Cardiac muscle cell (in vitro differentiated cells and primary cell): ENCODE data around the gene TCP10L. TPM values are rescaled to one million over a fixed set of nuclear protein-coding genes. Genes with fewer than 3 reads are reported as not detected.

Experiments
- DNase-seq, 2 donors: peaks; one replicate each; pipeline versions ENCODE4 v3.0.0 to v3.0.0-alpha.2; 2010 to 2017; ENCODE audit warnings: low read depth in 1 of 2, low spot score in 1 of 2
- H3K27ac ChIP-seq: fragments of 200-600 bp; sonication (generic); 2 replicates; pipeline ENCODE4 v1.5.1; 2016
- H3K27me3 ChIP-seq: fragments of 200-600 bp; sonication (generic); 2 replicates; pipeline ENCODE4 v1.6.0; 2016; ENCODE audit warnings: control low read depth
- H3K36me3 ChIP-seq: fragments of 200-600 bp; sonication (generic); 2 replicates; pipeline ENCODE4 v1.5.1; 2016; ENCODE audit warnings: control low read depth
- H3K4me1 ChIP-seq: fragments of 200-600 bp; sonication (generic); 2 replicates; pipeline ENCODE4 v1.8.1; 2017; ENCODE audit warnings: low read depth, mild to moderate bottlenecking, mixed run types
- H3K4me3 ChIP-seq: fragments of 200-600 bp; sonication (generic); 2 replicates; pipeline ENCODE4 v1.5.1; 2016; ENCODE audit warnings: mild to moderate bottlenecking
- H3K9me3 ChIP-seq: fragments of 200-600 bp; sonication (generic); 2 replicates; pipeline ENCODE4 v1.5.1; 2017; ENCODE audit warnings: low read depth, mild to moderate bottlenecking, control low read depth
- polyA plus RNA-seq: library from polyadenylated mRNA; unstranded; fragments of >200 nt; fragmentation: Nextera tagmentation; extraction: Ambion mirVana; gene quantifications from 2 replicates; pipeline ENCODE4 v1.2.1, GENCODE V29; 2016
- total RNA-seq: library from RNA; depleted of rRNA; stranded (reverse); fragments of >200 nt; gene quantifications from 2 replicates; pipeline ENCODE4 v1.2.3, GENCODE V29; 2016
- TF ChIP-seq, protein P1 (sequence below): IDR thresholded peaks from 2 replicates; pipeline ENCODE4 v1.5.1; 2012; ENCODE audit warnings: low read depth, mild to moderate bottlenecking, low read length

The TCP10L gene
- total and polyA plus RNA-seq, 2 experiments from 2014 or later: 1.5 to 4.5 TPM

- Histone ChIP-seq H3K27me3 (no peaks in the 10 kb centered on the region), H3K27ac (no peak overlapping the region), H3K9me3 (no peaks in the 10 kb centered on the region), H3K4me3 (no peak overlapping the region), H3K36me3 (peaks cover 10% of the 10 kb centered on the region), H3K4me1 (no peaks in the 10 kb centered on the region)
- no peak for DNase-seq
- TF ChIP-seq, protein P1, sequence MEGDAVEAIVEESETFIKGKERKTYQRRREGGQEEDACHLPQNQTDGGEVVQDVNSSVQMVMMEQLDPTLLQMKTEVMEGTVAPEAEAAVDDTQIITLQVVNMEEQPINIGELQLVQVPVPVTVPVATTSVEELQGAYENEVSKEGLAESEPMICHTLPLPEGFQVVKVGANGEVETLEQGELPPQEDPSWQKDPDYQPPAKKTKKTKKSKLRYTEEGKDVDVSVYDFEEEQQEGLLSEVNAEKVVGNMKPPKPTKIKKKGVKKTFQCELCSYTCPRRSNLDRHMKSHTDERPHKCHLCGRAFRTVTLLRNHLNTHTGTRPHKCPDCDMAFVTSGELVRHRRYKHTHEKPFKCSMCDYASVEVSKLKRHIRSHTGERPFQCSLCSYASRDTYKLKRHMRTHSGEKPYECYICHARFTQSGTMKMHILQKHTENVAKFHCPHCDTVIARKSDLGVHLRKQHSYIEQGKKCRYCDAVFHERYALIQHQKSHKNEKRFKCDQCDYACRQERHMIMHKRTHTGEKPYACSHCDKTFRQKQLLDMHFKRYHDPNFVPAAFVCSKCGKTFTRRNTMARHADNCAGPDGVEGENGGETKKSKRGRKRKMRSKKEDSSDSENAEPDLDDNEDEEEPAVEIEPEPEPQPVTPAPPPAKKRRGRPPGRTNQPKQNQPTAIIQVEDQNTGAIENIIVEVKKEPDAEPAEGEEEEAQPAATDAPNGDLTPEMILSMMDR: no peak
These were observed 10.1 kb downstream of the TCP10L start for GRCh38 chr21:32574946-32575925.

GRCh38 chr21:32572574-32573420 is 12.5 kb downstream of the TCP10L start:
- no peak for DNase-seq
- Histone ChIP-seq H3K9me3 (no peaks in the 10 kb centered on the region), H3K4me1 (no peaks in the 10 kb centered on the region), H3K4me3 (no peak overlapping the region), H3K27me3 (no peaks in the 10 kb centered on the region), H3K27ac (no peak overlapping the region), H3K36me3 (peaks cover 7% of the 10 kb centered on the region)
- TF ChIP-seq, protein P1: no peak

DNA sequence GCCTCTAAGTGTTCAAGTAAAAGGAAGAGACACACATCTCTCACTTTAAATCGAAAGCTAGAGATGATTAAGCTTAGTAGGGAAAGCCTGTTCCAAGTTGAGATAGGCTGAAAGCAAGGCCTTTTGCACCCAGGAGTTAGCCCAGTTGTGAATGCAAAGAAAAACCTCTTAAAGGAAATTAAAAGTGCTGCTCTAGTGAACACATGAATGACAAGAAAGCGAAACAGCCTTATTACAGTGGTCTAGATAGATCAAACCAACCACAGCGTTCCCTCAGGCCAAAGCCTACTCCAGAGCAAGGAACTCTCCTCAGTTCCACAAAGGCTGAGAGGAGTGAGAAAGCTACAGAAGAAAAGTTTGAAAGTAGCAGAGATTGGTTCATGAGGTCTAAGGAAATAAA is 14.9 kb downstream of the TCP10L start:
- Histone ChIP-seq H3K27ac (no peak overlapping the region), H3K4me3 (no peak overlapping the region), H3K36me3 (no peaks in the 10 kb centered on the region), H3K9me3 (no peaks in the 10 kb centered on the region), H3K4me1 (no peaks in the 10 kb centered on the region), H3K27me3 (no peaks in the 10 kb centered on the region)
- TF ChIP-seq, protein P1: no peak
- no peak for DNase-seq

- H3K4me1 ChIP-seq: no peaks in the 10 kb centered on the region
- peak; percentile 82 to 85 for DNase-seq
- no peaks in the 10 kb centered on the region for H3K36me3 ChIP-seq
- peak overlapping the region; percentile 48 for H3K27ac ChIP-seq
- H3K9me3 ChIP-seq: no peaks in the 10 kb centered on the region
- TF ChIP-seq, protein P1: peak; percentile 89
- H3K27me3 ChIP-seq: no peaks in the 10 kb centered on the region
- peak overlapping the region; percentile 58 for H3K4me3 ChIP-seq
These were observed 15.8 kb downstream of the TCP10L start for GRCh38 chr21:32569261-32570230.

DNA sequence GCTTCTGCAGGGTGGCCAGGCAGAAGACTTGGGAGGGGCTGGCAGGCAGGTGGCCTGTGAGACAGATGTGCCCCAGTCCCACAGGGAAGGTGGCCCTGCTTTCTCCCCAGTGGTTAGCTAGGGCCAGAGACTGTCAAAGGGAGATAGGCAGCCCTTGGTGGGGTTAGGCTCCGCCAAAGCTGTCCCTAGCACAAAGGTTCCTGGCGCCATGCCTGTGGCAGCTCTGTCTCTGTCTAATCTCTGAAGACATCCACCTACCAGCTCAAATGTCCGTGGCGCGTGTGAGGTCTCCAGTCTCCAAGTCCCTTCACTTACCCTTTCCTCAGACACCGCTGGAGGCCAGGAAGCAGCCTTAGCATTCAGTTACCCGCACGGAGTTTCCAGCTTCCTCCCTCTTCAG is 17.7 kb downstream of the TCP10L start:
- H3K27me3 ChIP-seq: no peaks in the 10 kb centered on the region
- H3K4me3 ChIP-seq: no peak overlapping the region
- TF ChIP-seq, protein P1: no peak
- no peak for DNase-seq
- no peaks in the 10 kb centered on the region for H3K9me3 ChIP-seq
- H3K27ac ChIP-seq: no peak overlapping the region
- H3K4me1 ChIP-seq: no peaks in the 10 kb centered on the region
- no peaks in the 10 kb centered on the region for H3K36me3 ChIP-seq
